Testis (tissue), 2 donors: ENCODE measurements around the gene EXOC4.

Experiments used
- CTCF ChIP-seq, 3 experiments: fragments of 450-650 bp in 2 of 3; fragments of 200-600 bp in 1 of 3; sonication (generic) in 1 of 3; IDR thresholded peaks; one replicate each; pipeline ENCODE4 v1.5.1; 2016 to 2019; ENCODE audit warnings: antibody characterized with exemption in 3 of 3, mild to moderate bottlenecking in 2 of 3, moderate library complexity in 1 of 3
- POLR2A ChIP-seq: fragments of 450-650 bp; IDR thresholded peaks from one replicate; pipeline ENCODE4 v1.6.1; 2017; ENCODE audit warnings: antibody characterized with exemption, mild to moderate bottlenecking, moderate library complexity

- TF ChIP-seq CTCF (IDR thresholded peaks at IDR 0.05) (no peak), POLR2A (no peak)
Measured at GRCh38 chr7:133859231-133859630, 606.4 kb downstream of the EXOC4 start.
